ENCODE results near the gene LRP11.
"Not testable (repeated sequence)": the region's sequence is repeated elsewhere in the genome, so short reads cannot be mapped to it uniquely, and the experiment has no call there.

The LRP11 gene, protein sequence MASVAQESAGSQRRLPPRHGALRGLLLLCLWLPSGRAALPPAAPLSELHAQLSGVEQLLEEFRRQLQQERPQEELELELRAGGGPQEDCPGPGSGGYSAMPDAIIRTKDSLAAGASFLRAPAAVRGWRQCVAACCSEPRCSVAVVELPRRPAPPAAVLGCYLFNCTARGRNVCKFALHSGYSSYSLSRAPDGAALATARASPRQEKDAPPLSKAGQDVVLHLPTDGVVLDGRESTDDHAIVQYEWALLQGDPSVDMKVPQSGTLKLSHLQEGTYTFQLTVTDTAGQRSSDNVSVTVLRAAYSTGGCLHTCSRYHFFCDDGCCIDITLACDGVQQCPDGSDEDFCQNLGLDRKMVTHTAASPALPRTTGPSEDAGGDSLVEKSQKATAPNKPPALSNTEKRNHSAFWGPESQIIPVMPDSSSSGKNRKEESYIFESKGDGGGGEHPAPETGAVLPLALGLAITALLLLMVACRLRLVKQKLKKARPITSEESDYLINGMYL

DNA sequence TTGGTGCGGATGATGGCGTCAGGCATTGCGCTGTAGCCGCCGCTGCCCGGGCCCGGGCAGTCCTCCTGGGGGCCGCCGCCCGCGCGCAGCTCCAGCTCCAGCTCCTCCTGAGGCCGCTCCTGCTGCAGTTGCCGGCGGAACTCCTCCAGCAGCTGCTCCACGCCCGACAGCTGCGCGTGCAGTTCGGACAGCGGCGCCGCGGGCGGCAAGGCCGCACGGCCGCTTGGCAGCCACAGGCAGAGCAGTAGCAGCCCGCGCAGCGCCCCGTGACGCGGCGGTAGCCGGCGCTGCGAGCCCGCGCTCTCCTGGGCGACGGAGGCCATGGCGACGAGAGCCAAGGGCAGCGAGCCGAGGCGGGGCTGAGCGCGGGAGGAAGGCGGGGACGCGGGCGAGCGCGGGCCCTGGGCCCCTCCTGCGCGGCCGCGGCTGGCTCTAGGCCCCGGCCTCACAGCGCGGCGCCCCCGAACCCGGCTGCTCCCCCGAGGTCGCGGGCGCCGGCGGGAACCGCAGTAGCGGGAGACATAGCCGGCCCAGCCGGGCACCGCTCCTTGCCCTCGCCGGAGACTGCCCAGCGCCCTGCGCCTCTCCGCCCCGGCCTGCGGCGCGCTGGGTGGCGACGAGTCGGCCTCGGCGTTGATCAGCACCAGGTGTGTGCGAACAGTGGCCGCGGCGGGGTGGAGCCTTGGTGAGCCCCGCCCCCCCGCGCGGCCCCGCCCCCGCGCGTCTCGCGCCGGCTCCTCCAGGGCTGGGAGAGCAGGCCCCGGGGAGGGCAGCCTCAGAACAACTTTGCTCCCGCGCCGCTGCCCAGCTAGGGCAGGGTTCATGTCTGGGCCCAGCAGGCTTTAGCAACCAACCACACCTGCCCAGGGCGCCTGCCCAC, at the start of gene LRP11:
LRP11 (minus strand) TSS at position 662 of the 880 bp plus-strand sequence; CDS start at position 323, 339 bp downstream.
- DNase-seq: peak; percentile 21

DNA sequence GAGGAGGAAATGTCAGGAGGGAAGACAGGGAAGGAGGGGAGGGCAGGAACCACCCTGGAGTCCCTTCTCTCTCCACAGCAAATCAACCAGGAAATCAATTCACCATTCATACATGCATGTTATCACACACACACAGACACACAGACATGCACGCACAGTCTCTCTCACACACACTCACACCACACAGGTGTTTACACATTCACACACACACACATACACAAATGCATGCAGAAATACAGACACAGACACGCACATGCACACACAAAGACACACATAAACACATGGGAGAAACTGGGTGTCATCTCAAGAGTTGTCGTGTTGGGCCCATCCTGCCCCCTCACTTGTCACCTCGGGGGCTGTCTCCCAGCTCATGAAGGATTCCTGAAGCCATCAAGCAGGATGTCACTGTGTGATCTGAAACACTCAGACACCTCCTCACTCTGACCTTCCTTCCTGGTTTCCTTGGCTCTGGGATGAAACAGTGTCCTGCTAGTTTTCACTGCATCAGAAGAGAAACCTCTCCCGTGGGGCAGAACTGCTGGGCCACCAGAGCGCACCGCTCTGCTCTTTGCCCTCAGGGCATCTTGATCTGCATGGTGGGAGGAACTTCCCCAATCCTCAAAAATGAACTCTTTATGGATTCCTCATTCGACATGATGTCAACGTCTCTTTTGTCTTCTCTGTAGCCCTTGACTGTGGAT, 49.5 kb upstream of the LRP11 start:
- DNase-seq: no peak

- no peak for DNase-seq
Observed at GRCh38 chr6:149913085-149913484, 48.9 kb upstream of the LRP11 start.

DNA sequence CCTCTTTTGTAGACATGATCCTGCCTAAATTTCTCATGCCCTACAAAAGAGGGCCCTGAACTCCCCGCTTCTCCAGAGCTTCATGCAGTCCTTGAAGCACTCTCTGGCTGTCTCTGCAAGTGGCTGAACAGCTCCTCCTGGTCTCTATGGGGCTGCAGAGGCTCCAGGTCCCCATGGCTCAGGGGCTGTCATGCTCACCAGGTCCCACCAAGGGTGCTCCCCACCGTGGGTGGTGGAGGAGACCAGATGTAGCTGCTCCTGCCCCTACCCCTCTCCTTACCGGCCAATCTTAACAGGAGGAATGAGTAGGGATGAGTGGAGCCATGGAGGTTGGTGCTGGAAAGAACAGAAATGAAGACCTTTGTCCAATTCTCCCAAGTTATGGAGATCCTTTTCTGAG, 48.5 kb upstream of the LRP11 start:
- not testable (repeated sequence) for DNase-seq

DNA sequence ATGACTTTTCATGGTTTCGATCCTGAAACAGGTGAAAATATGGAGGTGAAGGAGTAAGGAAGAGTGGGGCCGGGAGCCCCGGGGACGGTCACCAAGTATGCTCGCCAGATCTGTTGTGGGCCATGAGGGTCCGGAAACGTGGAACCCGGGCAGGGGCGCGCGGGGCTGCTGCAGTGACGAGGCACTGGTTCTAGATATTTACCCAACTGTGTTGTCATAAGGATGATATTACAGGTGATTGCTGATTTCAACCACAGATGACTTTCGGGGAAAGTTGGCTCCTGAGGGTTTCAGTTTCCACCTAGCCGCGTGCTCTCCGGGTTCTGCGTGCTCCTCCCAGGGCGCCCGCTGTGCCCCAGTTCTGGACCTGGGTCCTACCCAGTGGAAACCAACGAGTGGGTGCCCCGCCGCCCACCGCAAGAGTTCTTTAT, 46.6 kb upstream of the LRP11 start:
- DNase-seq: no peak

- DNase-seq: no peak
Observed at GRCh38 chr6:149909701-149910470, 45.7 kb upstream of the LRP11 start.

DNA sequence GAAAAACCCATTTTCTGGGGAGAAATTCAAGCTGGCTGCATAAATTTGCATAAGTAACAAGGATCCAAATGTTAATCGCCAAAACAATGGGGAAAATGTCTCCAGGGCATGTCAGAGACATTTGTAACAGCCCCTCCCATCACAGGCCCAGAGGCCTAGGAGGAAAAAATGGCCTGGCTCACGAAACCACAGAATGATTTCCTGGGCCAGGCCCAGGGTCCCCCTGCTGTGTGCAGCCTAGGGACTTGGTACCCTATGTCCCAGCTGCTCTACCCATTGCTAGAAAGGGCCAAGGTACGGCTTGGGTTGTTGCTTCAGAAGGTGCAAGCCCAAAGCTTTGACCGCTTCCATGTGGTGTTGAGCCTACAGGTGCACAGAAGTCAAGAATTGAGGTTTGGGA, 44.3 kb upstream of the LRP11 start:
- not testable (repeated sequence) for DNase-seq

DNA sequence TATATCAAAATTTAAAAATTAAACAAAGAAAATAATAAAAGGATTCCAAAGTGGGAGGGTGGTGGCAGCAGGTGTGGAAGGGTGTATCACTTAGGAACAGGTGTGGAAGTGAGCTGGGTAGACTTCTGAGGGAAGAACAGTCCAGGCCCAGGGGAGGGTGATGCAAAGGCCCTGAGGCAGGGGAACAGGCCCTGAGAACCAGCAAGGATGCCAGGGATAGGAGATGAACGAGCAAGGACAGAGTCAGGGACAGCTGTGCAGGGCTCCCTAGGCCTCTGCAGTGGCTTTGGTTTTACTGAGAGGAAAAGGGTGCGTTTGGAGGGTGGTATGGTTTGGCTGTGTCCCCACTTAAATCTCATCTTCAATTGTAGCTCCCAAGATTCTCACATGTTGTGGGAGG, 43.2 kb upstream of the LRP11 start:
- no peak for DNase-seq

DNA sequence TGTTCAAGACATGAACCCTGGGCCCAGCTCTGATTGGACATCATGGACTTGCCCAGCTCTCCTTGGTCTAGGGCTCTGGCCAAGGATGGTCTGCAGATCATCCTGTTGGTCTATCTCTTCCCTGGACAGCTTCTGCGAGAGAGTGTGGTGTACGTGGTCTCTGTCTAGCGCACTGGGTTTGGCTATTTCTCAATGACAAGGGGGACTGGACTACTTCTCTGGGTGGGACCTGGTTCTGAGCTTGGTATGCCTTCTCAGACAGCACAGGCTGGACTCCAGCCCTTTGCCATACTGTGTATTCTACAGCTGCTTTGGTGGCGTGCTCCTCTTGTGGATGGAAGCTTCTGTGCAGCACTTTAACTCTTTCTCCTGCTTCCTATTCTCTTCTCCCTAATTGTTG, 42.2 kb upstream of the LRP11 start:
- no peak for DNase-seq

GRCh38 chr6:149905911-149906371, 41.8 kb upstream of the LRP11 start:
- no peak for DNase-seq

GRCh38 chr6:149905371-149905910, 41.3 kb upstream of the LRP11 start:
- DNase-seq: no peak

DNA sequence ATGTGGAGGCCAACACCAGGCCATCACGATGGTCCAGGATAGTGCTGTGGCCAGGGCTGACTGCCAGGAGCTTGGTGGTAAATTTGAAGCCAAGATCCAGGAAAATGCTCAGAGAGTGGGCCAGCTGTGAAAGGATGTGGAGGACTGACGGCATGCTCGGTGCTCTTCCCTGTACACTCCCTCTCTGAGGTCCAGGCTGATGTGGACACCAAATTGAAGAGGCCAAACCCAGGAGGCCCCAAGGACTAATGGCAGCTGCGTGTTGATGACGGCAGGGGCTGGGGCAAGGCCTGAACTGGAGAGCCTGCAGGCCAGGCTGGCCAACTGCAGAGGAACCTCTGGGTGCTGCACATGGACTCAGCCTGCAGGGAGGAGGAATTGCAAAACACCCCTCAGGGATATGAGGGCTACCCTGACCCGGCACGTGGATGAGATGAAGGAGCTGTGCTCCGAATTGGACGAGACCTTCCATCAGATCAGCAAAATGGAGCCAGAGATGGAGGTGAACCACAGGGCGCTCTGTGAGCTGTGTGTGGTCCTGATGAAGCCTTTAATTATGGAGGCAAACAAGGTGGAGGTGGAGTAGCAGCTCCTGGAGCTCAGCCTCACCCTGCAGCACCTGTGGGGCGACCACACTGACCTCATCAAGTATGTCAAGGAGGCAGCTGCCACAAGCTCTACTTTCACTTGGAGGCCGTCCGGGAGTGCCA, 40.7 kb upstream of the LRP11 start:
- no peak for DNase-seq

GRCh38 chr6:149903938-149904611, 39.9 kb upstream of the LRP11 start:
- DNase-seq: no peak

GRCh38 chr6:149901444-149902140, 37.4 kb upstream of the LRP11 start:
- no peak for DNase-seq

DNA sequence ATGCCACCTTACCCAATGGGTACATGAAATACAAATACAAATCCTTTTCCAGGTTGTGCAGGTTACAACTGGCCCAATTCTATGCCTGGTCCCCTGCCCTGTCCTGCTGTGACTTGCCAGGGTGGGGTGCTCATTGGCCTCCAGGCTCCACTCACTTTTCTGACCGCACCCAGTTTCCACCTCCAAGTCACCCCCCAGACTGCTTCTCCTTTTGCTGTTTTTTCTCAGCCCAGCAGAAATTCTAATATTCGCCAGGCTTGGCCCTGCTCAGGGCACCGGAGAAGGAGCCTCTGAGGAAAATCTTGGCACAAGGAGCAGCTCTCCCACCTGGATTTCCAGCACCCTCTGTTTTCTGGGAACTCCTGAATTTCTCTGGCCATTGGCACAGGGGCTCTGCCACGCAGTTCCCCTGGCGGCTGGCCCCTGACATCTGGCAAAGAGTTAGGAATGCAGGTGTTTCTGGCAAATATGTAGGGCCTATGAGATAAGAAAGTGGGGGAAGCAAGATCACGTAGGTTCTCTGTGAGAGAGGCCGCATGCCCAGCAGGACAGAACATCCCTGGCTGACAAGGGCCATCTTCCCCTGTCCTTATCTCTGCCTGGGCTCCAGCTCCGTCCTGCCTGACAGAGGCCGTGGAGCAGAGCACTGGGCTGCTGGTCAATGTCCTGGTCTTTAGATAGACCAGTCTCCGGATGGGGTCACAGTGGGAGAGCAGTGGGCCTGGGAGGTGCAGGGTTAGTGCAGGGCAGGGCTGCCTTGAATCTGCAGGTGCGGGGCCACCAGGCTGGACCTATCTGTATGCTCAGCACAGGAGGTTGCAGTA, 36.7 kb upstream of the LRP11 start:
- no peak for DNase-seq

GRCh38 chr6:149899926-149900619, 35.9 kb upstream of the LRP11 start:
- DNase-seq: no peak

DNA sequence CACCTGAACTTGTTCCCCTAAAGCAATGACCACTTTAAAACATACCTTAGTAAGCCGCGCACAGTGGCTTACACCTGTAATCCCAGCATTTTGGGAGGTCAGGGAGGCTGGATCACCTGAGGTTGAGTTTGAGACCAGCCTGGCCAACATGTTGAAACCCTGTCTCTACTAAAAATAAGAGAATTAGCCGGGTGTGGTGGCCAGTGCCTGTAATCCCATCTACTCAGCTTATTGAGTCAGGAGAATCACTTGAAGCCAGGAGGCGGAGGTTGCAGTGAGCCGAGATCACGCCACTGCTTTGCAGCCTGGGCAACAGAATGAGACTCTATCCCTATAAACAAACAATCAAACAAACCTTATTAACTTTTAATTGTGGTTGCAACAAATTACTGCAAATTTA, 35.3 kb upstream of the LRP11 start:
- no peak for DNase-seq

DNA sequence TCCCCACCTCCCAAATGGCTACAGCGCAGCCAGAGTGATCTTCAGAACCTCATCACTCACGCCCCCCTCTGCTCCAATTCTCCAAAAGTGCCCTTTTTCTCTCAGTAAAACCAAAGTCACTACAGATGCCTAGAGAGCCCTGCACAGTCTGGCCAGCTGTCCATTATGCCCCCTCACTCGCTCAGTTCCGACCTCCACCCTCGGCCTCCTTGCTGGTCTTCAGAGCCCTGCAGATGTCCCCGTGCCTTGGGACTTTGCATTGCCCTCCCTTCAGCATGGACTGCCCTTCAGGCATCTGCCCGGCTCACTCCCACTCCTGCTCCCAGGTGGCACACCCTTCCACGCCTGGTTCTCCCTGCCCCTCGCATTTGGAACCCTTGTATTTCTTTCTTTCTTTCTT, 34.8 kb upstream of the LRP11 start:
- DNase-seq: no peak
